DND-41 (cell line): Measurements from ENCODE around the gene TTLL10.

Source experiments
- ATAC-seq: fragments of 200-7000 bp; cut with Tn5 transposase; 3 replicates; pipeline ENCODE4 v1.9.1; 2021; ENCODE audit warnings: low read depth; ENCODE audit not compliant: insufficient read depth
- DNase-seq: peaks from one replicate; pipeline ENCODE4 v3.0.0-alpha.2; 2020
- H2AFZ ChIP-seq: 2 replicates; pipeline ENCODE4 v1.6.0; 2012; ENCODE audit warnings: low read depth, low read length
- H3K27ac ChIP-seq: 2 replicates; pipeline ENCODE4 v1.5.1; 2012; ENCODE audit warnings: low read length, inconsistent platforms
- H3K27me3 ChIP-seq: fragments of 200-600 bp; sonication (generic); 2 replicates; pipeline ENCODE4 v1.6.0; 2012; ENCODE audit warnings: low read length, mild to moderate bottlenecking, inconsistent platforms; ENCODE audit not compliant: insufficient read depth, poor library complexity
- H3K36me3 ChIP-seq: 2 replicates; pipeline ENCODE4 v1.5.1; 2012; ENCODE audit warnings: low read length, inconsistent platforms; ENCODE audit not compliant: insufficient read depth
- H3K4me1 ChIP-seq: 2 replicates; pipeline ENCODE4 v1.5.1; 2012; ENCODE audit warnings: mild to moderate bottlenecking, low read length; ENCODE audit not compliant: insufficient read depth
- H3K4me2 ChIP-seq: 2 replicates; pipeline ENCODE4 v1.6.0; 2012; ENCODE audit warnings: mild to moderate bottlenecking, moderate library complexity, low read length, inconsistent platforms; ENCODE audit not compliant: insufficient read depth
- H3K4me3 ChIP-seq, 2 experiments: fragments of 200-600 bp in 1 of 2; shearing (Covaris generic) in 1 of 2; 2 replicates each; pipeline ENCODE4 v1.5.1; 2012 to 2016; ENCODE audit warnings: inconsistent platforms in 2 of 2, low read length in 2 of 2, mild to moderate bottlenecking in 2 of 2, low read depth in 1 of 2, moderate library complexity in 1 of 2
- H3K79me2 ChIP-seq: 2 replicates; pipeline ENCODE4 v1.6.0; 2012; ENCODE audit warnings: low read length, inconsistent platforms; ENCODE audit not compliant: insufficient read depth
- H3K9ac ChIP-seq: 2 replicates; pipeline ENCODE4 v1.6.0; 2012; ENCODE audit warnings: low read depth, mild to moderate bottlenecking, inconsistent platforms, low read length, moderate library complexity
- H3K9me3 ChIP-seq: 2 replicates; pipeline ENCODE4 v1.5.1; 2012; ENCODE audit warnings: low read length, moderate library complexity, mild to moderate bottlenecking, inconsistent platforms; ENCODE audit not compliant: insufficient read depth, severe bottlenecking
- H4K20me1 ChIP-seq: 2 replicates; pipeline ENCODE4 v1.6.0; 2012; ENCODE audit warnings: low read length; ENCODE audit not compliant: insufficient read depth
- EZH2 ChIP-seq: IDR thresholded peaks from 3 replicates; pipeline ENCODE4 v1.6.1; 2012; ENCODE audit warnings: borderline replicate concordance, low read depth, mild to moderate bottlenecking, moderate library complexity, low read length, inconsistent platforms; ENCODE audit not compliant: severe bottlenecking
- TF ChIP-seq, protein P1 (sequence below): IDR thresholded peaks from 2 replicates; pipeline ENCODE4 v1.5.1; 2012; ENCODE audit warnings: borderline replicate concordance, low read length, moderate library complexity, mild to moderate bottlenecking; ENCODE audit not compliant: poor library complexity, severe bottlenecking; ENCODE audit errors: extremely low read depth

Gene TTLL10

DNA sequence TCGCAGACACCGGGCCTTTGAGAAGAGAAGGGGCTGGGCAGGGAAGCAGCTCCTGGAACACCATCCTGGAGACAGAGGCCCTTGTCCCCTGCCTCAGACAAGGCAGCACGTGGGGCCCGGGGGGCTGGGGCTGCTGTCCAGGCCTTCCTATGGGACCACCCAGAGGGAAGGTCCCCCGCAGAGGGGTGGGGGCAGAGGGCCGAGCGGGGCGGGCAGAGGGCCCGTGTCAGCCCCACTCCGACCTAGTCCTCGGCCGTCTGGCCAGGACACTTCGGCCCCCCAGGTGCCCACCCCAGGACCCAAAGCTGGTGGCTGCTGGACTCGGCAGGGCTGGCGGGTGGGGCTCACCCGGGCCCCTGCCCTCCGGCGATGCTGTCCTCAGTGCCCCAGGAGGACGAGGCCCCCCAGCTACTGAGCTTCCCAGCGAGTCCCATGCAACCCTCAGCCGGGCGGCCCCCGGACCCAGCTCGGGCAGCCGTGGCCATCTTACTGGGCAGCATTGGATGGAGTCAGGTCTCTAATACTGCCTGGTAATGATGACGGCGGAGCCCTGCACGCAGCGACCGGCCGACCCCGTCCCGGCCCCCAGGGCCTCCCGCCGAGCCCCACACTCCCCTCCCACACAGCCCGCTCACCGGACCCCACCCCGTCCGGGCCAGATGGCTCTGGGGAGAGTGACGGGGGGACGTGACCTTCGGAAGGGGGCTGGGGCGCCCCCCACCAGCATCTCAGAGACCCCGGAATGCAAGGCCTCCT is 6.9 kb upstream of the TTLL10 start:
- ATAC-seq = no peak
- peaks cover 4% of the 10 kb centered on the region; the same call in 1 of the 2 replicates for H4K20me1 ChIP-seq
- TF ChIP-seq, protein P1, sequence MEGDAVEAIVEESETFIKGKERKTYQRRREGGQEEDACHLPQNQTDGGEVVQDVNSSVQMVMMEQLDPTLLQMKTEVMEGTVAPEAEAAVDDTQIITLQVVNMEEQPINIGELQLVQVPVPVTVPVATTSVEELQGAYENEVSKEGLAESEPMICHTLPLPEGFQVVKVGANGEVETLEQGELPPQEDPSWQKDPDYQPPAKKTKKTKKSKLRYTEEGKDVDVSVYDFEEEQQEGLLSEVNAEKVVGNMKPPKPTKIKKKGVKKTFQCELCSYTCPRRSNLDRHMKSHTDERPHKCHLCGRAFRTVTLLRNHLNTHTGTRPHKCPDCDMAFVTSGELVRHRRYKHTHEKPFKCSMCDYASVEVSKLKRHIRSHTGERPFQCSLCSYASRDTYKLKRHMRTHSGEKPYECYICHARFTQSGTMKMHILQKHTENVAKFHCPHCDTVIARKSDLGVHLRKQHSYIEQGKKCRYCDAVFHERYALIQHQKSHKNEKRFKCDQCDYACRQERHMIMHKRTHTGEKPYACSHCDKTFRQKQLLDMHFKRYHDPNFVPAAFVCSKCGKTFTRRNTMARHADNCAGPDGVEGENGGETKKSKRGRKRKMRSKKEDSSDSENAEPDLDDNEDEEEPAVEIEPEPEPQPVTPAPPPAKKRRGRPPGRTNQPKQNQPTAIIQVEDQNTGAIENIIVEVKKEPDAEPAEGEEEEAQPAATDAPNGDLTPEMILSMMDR = no peak
- no peak for TF ChIP-seq EZH2
- H2AFZ ChIP-seq = no peak overlapping the region
- H3K9ac ChIP-seq = no peak overlapping the region
- H3K4me1 ChIP-seq = no peaks in the 10 kb centered on the region
- H3K4me3 ChIP-seq = no peak overlapping the region
- no peaks in the 10 kb centered on the region for H3K79me2 ChIP-seq
- H3K36me3 ChIP-seq = no peaks in the 10 kb centered on the region
- no peaks in the 10 kb centered on the region for H3K9me3 ChIP-seq
- H3K27me3 ChIP-seq = peaks cover 3% of the 10 kb centered on the region
- DNase-seq = no peak
- no peak overlapping the region for H3K27ac ChIP-seq
- H3K4me2 ChIP-seq = no peak overlapping the region

DNA sequence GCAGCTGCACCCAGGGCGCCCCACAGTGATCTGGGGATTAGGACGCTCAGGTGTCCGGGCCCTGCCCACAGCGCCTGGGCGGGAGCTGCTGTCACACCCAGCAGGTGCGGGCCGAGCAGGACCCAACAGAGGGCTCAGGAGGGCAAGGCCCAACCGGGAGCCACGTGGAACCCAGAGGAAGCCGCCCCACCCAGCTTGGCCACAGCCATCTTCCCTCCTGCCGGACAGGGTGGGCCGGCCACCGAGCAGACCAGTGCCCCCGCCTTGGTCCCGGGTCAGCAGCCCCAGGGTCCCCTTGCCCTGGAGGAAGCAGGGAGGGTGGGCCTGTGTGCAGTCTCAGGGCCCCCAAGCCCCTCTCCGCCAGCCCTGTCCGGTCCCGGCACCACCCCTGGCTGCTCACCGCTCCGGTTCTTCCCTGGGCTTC is 6.3 kb upstream of the TTLL10 start:
- Histone ChIP-seq H3K4me1 (no peaks in the 10 kb centered on the region), H3K9ac (no peak overlapping the region), H3K27me3 (peaks cover 3% of the 10 kb centered on the region), H3K36me3 (no peaks in the 10 kb centered on the region), H3K4me3 (no peak overlapping the region), H3K27ac (no peak overlapping the region), H3K9me3 (no peaks in the 10 kb centered on the region), H2AFZ (no peak overlapping the region), H4K20me1 (peaks cover 4% of the 10 kb centered on the region; the same call in 1 of the 2 replicates), H3K4me2 (no peak overlapping the region), H3K79me2 (no peaks in the 10 kb centered on the region)
- ATAC-seq (no peak), DNase-seq (no peak)
- no peak for TF ChIP-seq EZH2

DNA sequence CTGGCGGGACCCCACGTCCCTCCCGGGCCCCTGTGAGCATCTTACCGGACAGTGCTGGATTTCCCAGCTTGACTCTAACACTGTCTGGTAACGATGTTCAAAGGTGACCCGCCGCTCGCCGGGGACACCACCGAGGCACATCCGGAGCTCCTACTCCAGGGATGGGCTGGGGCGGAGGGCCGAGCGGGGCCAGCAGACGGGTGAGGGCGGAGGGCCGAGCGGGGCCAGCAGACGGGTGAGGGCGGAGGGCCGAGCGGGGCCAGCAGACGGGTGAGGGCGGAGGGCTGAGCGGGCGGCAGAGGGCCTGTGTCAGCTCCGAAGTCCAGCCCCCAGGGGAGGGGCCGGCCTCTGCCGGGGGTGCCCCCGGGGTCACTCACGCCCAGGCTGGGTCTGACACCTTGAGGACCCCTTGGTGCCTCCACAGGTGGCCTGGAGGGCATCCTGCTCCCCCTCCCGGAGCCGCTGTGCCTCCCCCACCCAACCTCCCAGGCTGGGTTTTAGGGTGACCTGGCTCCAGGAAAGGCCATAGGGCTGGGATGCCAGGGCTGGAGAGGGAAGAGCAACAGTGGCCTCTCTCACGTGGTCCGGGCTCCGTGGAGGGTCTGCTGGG is 5.7 kb upstream of the TTLL10 start:
- no peaks in the 10 kb centered on the region for H3K4me1 ChIP-seq
- H3K27ac ChIP-seq = no peak overlapping the region
- no peaks in the 10 kb centered on the region for H3K9me3 ChIP-seq
- TF ChIP-seq, protein P1 = no peak
- no peak for TF ChIP-seq EZH2
- no peaks in the 10 kb centered on the region for H3K36me3 ChIP-seq
- peaks cover 3% of the 10 kb centered on the region for H3K27me3 ChIP-seq
- peaks cover 4% of the 10 kb centered on the region; the same call in 1 of the 2 replicates for H4K20me1 ChIP-seq
- H3K4me2 ChIP-seq = no peak overlapping the region
- no peak overlapping the region for H3K4me3 ChIP-seq
- no peaks in the 10 kb centered on the region for H3K79me2 ChIP-seq
- H3K9ac ChIP-seq = no peak overlapping the region
- no peak for DNase-seq
- no peak for ATAC-seq
- H2AFZ ChIP-seq = no peak overlapping the region
